Type B pancreatic cell (in vitro differentiated cells): ENCODE results near the gene GAB3. TPM values are rescaled to one million over a fixed set of nuclear protein-coding genes. Genes with fewer than 3 reads are reported as not detected.
"Not testable (repeated sequence)": the region's sequence is repeated elsewhere in the genome, so short reads cannot be mapped to it uniquely, and the experiment has no call there.

Experiments
- DNase-seq: peaks from one replicate; pipeline ENCODE4 v3.0.0; 2021; ENCODE audit warnings: mixed read lengths; ENCODE audit not compliant: unreplicated experiment; ENCODE audit errors: extremely low spot score
- H3K27ac Mint-ChIP-seq: 2 replicates; pipeline ENCODE4 v1.8.0; 2021; ENCODE audit warnings: mild to moderate bottlenecking, mixed read lengths
- H3K27me3 Mint-ChIP-seq: 2 replicates; pipeline ENCODE4 v1.8.0; 2021; ENCODE audit warnings: mixed read lengths
- H3K36me3 Mint-ChIP-seq: 2 replicates; pipeline ENCODE4 v1.8.0; 2021; ENCODE audit warnings: mixed read lengths
- H3K4me1 Mint-ChIP-seq: one replicate; pipeline ENCODE4 v1.8.0; 2021; ENCODE audit warnings: mixed read lengths; ENCODE audit not compliant: unreplicated experiment
- H3K4me3 Mint-ChIP-seq: 2 replicates; pipeline ENCODE4 v1.8.0; 2021; ENCODE audit warnings: mild to moderate bottlenecking, mixed read lengths
- H3K9me3 Mint-ChIP-seq: 2 replicates; pipeline ENCODE4 v1.8.0; 2021; ENCODE audit warnings: mixed read lengths
- total RNA-seq: library from RNA; stranded (reverse); gene quantifications from 2 replicates; pipeline ENCODE4 v1.2.1, GENCODE V29; 2021; ENCODE audit warnings: low replicate concordance
- TF ChIP-seq, protein P1 (sequence below): fragments of 200-600 bp; sonication (generic); conservative IDR thresholded peaks from 2 replicates; pipeline ENCODE4 v1.5.0; 2021; ENCODE audit warnings: antibody characterized with exemption, mild to moderate bottlenecking

Gene GAB3
- total RNA-seq, 1 donor from 2014 or later, result 0.19 TPM

DNA sequence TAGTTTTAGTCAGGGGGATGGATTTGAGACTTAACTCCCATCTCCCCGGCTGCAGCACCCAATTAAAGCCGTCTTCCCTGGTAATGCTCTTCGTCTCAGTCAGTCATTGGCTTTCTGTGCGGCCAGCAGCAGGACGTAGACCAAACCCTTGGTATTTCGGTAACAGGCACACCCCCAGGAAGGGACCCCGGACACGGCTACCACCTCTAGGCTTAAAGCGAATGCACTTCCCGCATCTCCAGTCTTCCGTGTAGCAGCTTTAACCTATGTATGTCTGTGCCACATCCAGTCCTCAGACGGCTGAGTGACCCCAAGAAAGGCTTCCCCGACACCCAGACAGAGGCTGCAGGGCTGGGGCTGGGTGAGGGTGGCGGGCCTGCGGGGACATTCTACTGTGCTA, 96.0 kb downstream of the GAB3 start:
- Mint-ChIP-seq H3K36me3 (no peaks in the 10 kb centered on the region), H3K4me1 (no peaks in the 10 kb centered on the region), H3K27ac (no peak overlapping the region), H3K4me3 (no peak overlapping the region), H3K27me3 (no peaks in the 10 kb centered on the region), H3K9me3 (peaks cover 5% of the 10 kb centered on the region)
- TF ChIP-seq, protein P1, sequence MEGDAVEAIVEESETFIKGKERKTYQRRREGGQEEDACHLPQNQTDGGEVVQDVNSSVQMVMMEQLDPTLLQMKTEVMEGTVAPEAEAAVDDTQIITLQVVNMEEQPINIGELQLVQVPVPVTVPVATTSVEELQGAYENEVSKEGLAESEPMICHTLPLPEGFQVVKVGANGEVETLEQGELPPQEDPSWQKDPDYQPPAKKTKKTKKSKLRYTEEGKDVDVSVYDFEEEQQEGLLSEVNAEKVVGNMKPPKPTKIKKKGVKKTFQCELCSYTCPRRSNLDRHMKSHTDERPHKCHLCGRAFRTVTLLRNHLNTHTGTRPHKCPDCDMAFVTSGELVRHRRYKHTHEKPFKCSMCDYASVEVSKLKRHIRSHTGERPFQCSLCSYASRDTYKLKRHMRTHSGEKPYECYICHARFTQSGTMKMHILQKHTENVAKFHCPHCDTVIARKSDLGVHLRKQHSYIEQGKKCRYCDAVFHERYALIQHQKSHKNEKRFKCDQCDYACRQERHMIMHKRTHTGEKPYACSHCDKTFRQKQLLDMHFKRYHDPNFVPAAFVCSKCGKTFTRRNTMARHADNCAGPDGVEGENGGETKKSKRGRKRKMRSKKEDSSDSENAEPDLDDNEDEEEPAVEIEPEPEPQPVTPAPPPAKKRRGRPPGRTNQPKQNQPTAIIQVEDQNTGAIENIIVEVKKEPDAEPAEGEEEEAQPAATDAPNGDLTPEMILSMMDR, result no peak
- no peak for DNase-seq

DNA sequence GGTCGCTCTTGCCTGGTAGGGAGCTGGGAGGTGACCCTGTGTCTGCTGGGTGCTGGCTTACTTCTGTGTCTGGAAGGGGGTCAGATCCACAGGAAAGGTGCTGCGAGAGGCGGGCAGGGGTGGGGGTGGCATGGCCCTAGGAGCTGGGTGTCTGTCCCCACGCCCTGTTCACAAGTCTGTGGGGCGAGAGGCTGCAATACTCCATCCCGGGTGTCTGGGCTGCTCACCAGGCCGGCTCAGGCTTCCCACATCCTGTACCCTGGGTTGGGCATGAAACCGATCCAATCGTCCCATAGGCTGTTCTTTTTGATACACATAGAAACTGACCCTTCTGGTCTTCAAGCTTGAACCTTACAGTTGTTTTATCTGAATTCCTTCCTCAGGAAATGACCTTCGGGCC, 96.5 kb downstream of the GAB3 start:
- Mint-ChIP-seq H3K27ac (no peak overlapping the region), H3K9me3 (peaks cover 5% of the 10 kb centered on the region), H3K4me1 (no peaks in the 10 kb centered on the region), H3K27me3 (no peaks in the 10 kb centered on the region), H3K4me3 (no peak overlapping the region), H3K36me3 (no peaks in the 10 kb centered on the region)
- TF ChIP-seq, protein P1, result no peak
- DNase-seq, result no peak

DNA sequence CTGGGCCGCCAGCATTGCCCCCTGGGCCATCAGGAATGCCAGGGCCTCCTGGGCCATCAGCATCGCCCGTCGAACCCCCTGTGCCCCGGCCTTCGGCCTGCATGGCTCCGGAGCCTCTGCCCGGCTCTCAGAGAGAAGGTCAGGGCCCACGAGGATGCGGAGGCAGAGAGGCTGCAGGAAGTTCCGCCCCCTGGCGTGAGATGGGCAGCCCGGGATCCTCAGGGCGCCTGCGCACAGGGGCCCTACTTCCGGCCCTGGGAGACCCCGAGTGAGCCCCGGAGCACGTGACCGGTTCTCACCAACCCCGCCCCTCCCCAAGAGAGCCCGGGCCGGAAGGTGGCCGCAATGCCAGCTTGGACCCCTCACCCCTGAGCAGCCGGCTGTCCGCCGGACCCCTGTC, 97.5 kb downstream of the GAB3 start, which contains the start of gene CTAG2:
CTAG2 (minus strand) TSS at position 167 of the 400 bp plus-strand sequence; CDS start at position 103, 64 bp downstream.
- not testable (repeated sequence) for H3K4me3 Mint-ChIP-seq, H3K4me1 Mint-ChIP-seq, DNase-seq, H3K36me3 Mint-ChIP-seq, H3K27me3 Mint-ChIP-seq, H3K27ac Mint-ChIP-seq, H3K9me3 Mint-ChIP-seq

DNA sequence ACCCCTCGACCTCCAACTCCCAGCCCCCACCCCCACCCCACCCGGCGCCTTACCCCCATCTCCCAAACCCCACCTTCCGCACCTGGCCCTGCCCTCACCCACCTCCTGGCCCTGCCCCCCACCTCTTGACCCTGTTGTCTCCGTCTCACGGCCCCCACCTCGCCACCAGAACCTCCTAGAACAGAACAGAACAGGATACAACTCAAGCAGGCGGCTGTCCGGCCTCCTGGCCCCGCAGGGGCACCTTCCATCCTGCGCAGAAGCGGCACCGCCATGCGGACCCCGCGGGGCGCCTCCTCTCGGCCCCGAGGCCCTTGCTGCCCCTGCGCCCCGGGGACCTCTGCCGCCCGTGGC, 97.9 kb downstream of the GAB3 start:
- Mint-ChIP-seq H3K4me3 (no peak overlapping the region), H3K9me3 (no peaks in the 10 kb centered on the region)

DNA sequence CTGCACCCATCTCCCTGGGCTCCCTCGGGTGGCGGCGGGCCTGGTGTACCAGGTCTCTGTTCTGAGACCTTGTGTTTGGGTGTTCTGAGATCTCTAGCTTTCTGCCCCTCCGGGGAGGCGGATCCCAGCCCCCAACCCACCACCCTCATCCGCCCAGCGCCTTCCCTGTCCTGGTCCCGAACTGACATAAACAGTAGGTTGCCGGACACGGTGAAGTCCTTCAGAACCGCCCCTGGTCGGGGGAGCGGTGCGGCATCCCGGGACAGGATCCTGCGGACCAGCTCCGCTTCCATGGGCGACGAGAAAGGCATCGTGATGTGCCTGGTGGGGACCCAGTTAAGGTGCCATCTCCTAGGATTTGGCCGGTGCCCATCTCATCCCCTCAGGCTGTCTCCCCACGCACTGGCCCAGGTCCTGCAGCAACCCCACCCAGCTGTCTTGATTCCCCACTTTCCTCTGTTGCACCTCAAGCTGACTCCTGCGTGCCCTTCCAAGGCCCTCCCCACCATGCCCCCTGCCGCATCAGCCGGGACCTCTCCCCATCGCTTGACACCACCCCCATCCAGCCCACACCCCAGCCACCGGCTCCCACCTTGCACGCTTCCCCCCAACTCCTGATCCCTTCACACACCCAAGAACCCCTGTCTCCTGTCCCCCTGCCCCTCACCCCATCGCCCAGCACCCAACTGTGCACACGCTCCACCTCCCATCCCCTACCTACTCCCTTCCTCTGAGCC, 98.4 kb downstream of the GAB3 start:
- TF ChIP-seq, protein P1, result no peak
- Mint-ChIP-seq H3K36me3 (no peaks in the 10 kb centered on the region), H3K9me3 (no peaks in the 10 kb centered on the region), H3K4me3 (no peak overlapping the region), H3K27ac (no peak overlapping the region), H3K4me1 (no peaks in the 10 kb centered on the region), H3K27me3 (no peaks in the 10 kb centered on the region)
- DNase-seq, result no peak

More for the DNA sequence above, 97.9 kb downstream of the GAB3 start:
- no peak overlapping the region for H3K27ac Mint-ChIP-seq
- TF ChIP-seq, protein P1, result no peak
- H3K36me3 Mint-ChIP-seq, result no peaks in the 10 kb centered on the region
- H3K4me1 Mint-ChIP-seq, result no peaks in the 10 kb centered on the region
- DNase-seq, result no peak
- H3K27me3 Mint-ChIP-seq, result no peaks in the 10 kb centered on the region

DNA sequence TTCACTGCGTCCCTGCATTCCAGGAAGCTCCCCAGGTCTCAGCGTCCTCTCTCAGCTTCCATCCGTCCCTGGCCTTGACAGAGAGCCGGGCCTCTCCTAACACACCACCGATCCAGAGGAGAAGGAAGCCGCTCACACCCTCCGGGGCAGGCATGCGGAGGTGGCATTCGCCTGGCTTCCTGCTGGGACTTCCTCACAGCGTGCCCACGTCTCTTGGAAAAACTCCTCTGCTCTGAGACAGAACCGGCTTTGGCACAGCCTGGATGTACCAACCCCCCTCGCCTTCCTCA, 100.7 kb downstream of the GAB3 start:
- no peaks in the 10 kb centered on the region for H3K9me3 Mint-ChIP-seq

More for the DNA sequence above, 100.7 kb downstream of the GAB3 start:
- no peaks in the 10 kb centered on the region for H3K4me1 Mint-ChIP-seq
- DNase-seq, result no peak
- TF ChIP-seq, protein P1, result no peak
- no peak overlapping the region for H3K4me3 Mint-ChIP-seq
- no peaks in the 10 kb centered on the region for H3K27me3 Mint-ChIP-seq
- no peaks in the 10 kb centered on the region for H3K36me3 Mint-ChIP-seq
- H3K27ac Mint-ChIP-seq, result no peak overlapping the region
